GM12878 (cell line): ENCODE data around the gene ABI2. TPM values are rescaled to one million over a fixed set of nuclear protein-coding genes. Genes with fewer than 3 reads are reported as not detected.
A peak's percentile ranks its signal among the peaks of the same experiment; 100 is the strongest.
"Not testable (repeated sequence)": the region's sequence is repeated elsewhere in the genome, so short reads cannot be mapped to it uniquely, and the experiment has no call there.

Source experiments
- ATAC-seq: fragments of 200-7000 bp; cut with Tn5 transposase; 3 replicates; pipeline ENCODE4 v1.9.1; 2020; ENCODE audit warnings: mild to moderate bottlenecking, moderate library complexity
- BruUV-seq: library from RNA; stranded (reverse); fragments of 400-500 nt; replicated peaks from 2 replicates; lab custom pipeline; 2021; lab: Mats Ljungman, UMichigan
- CTCF ChIA-PET: fragments of 300-600 bp; sonication (Branson Sonifier 250); formaldehyde crosslinking; extraction: SDS; loops from one replicate; lab custom pipeline; 2021; ENCODE audit warnings: inconsistent platforms; lab: Yijun Ruan, JAX
- POLR2A ChIA-PET: fragments of 350-600 bp; formaldehyde crosslinking; extraction: SDS; loops from one replicate; lab custom pipeline; 2021; ENCODE audit warnings: inconsistent platforms; lab: Charles Lee
- RAD21 ChIA-PET: fragments of 300-600 bp; sonication (Branson Sonifier 250); formaldehyde crosslinking; loops from one replicate; lab custom pipeline; 2023; ENCODE audit warnings: antibody characterized with exemption; ENCODE audit not compliant: unreplicated experiment; lab: Charles Lee
- SMC1A ChIA-PET: fragments of 300-600 bp; sonication (Branson Sonifier 250); formaldehyde crosslinking; loops from one replicate; lab custom pipeline; 2023; ENCODE audit not compliant: unreplicated experiment, uncharacterized antibody; lab: Charles Lee
- DNase-seq: peaks from one replicate; pipeline ENCODE4 v3.0.0-alpha.2; 2011; ENCODE audit warnings: low read depth, low spot score
- FAIRE-seq: peaks from 3 replicates; lab custom pipeline; 2011; peaks lifted over from hg19 to GRCh38; lab: Jason Lieb, UNC
- H2AFZ ChIP-seq: 2 replicates; pipeline ENCODE4 v1.6.0; 2011; ENCODE audit warnings: low read depth, low read length, control low read depth; ENCODE audit not compliant: control insufficient read depth
- H3K27ac ChIP-seq: 2 replicates; pipeline ENCODE4 v1.5.1; 2011; ENCODE audit warnings: control low read depth; ENCODE audit not compliant: control insufficient read depth, insufficient read depth
- H3K27me3 ChIP-seq, 2 experiments: replicated peaks in 1 of 2; 2 replicates each; pipeline versions ENCODE4 v1.6.0 to v1.6.1; 2011; ENCODE audit warnings: low read length in 1 of 2; ENCODE audit not compliant: control insufficient read depth in 2 of 2, insufficient read depth in 2 of 2
- H3K36me3 ChIP-seq, 2 experiments: 2 replicates each; pipeline ENCODE4 v1.5.1; 2011; ENCODE audit warnings: low read length in 1 of 2; ENCODE audit not compliant: control insufficient read depth in 2 of 2, insufficient read depth in 2 of 2
- H3K4me1 ChIP-seq: 2 replicates; pipeline ENCODE4 v1.6.1; 2011; ENCODE audit warnings: mild to moderate bottlenecking, low read length, moderate library complexity, mixed read lengths; ENCODE audit not compliant: control insufficient read depth, insufficient read depth
- H3K4me2 ChIP-seq: 2 replicates; pipeline ENCODE4 v1.6.0; 2011; ENCODE audit warnings: control low read depth; ENCODE audit not compliant: control insufficient read depth, insufficient read depth
- H3K4me3 ChIP-seq: fragments of 200-600 bp; sonication (generic); 2 replicates; pipeline ENCODE4 v1.5.1; 2016
- H3K79me2 ChIP-seq: 2 replicates; pipeline ENCODE4 v1.6.0; 2011; ENCODE audit warnings: low read length; ENCODE audit not compliant: control insufficient read depth, insufficient read depth
- H3K9ac ChIP-seq: 2 replicates; pipeline ENCODE4 v1.8.0; 2011; ENCODE audit warnings: low read length, control low read depth, mixed read lengths; ENCODE audit not compliant: control insufficient read depth, insufficient read depth
- H3K9me3 ChIP-seq: replicated peaks from 3 replicates; pipeline ENCODE4 v1.5.1; 2011; ENCODE audit warnings: mild to moderate bottlenecking, low read length; ENCODE audit not compliant: control insufficient read depth, insufficient read depth
- H4K20me1 ChIP-seq: 2 replicates; pipeline ENCODE4 v1.6.0; 2011; ENCODE audit not compliant: control insufficient read depth, insufficient read depth
- ZNF622 ChIP-seq: fragments of 450-650 bp; IDR thresholded peaks from 2 replicates; pipeline ENCODE4 v1.6.1; 2017; ENCODE audit warnings: mild to moderate bottlenecking, inconsistent platforms
- WGBS: methylation state at CpG from one replicate; pipeline ENCODE4 v1.1.6; 2016; ENCODE audit warnings: low lambda C conversion rate; ENCODE audit not compliant: insufficient replicate concordance, insufficient coverage; ENCODE audit errors: missing lambda C conversion rate; 5-methylcytosine and 5-hydroxymethylcytosine counted together
- in situ Hi-C: fragments of 300-500 bp; cut with MboI; formaldehyde crosslinking; loops from 9 replicates; pipeline ENCODE4 v1.14.3; 2018; ENCODE audit warnings: mixed read lengths
- intact Hi-C: fragments of 100-400 bp; cut with micrococcal nuclease; formaldehyde crosslinking; loops from one replicate; pipeline ENCODE4 v1.14.2; 2022; ENCODE audit not compliant: unreplicated experiment
- polyA plus RNA-seq, 11 experiments: library from polyadenylated mRNA; depleted of rRNA in 4 of 11; unstranded in 6 of 11; stranded (reverse) in 5 of 11; fragments of >200 nt; fragmentation: Nextera tagmentation in 4 of 11; fragmentation: Illumina TruSeq in 1 of 11; extraction: Ambion mirVana in 4 of 11; extraction: Trizol in 1 of 11; gene quantifications; 1 replicate in 1 of 11; 2 replicates in 10 of 11; pipeline versions ENCODE4 v1.2.1 to v1.2.3, GENCODE V29; 2011 to 2016; ENCODE audit warnings: inconsistent platforms in 2 of 11, missing spikeins in 2 of 11, low read depth in 1 of 11
- total RNA-seq, 4 experiments: library from RNA; depleted of rRNA in 3 of 4; stranded (reverse); fragments of >200 nt in 3 of 4; fragmentation: Illumina TruSeq in 1 of 4; extraction: Trizol in 1 of 4; gene quantifications; 2 replicates each; pipeline versions ENCODE4 v1.2.1 to v1.2.3, GENCODE V29; 2013 to 2021
- TF ChIP-seq, protein P1 (sequence below), 3 experiments: IDR thresholded peaks in 2 of 3; conservative IDR thresholded peaks in 1 of 3; 2 replicates each; pipeline ENCODE4 v1.5.1; 2011; ENCODE audit warnings: low read depth in 3 of 3, low read length in 3 of 3, mild to moderate bottlenecking in 3 of 3, control low read depth in 2 of 3, moderate library complexity in 2 of 3, inconsistent platforms in 1 of 3, mixed read lengths in 1 of 3; ENCODE audit not compliant: control insufficient read depth in 2 of 3, insufficient read depth in 1 of 3; ENCODE audit errors: extremely low read depth in 1 of 3

The ABI2 gene
- total and polyA plus RNA-seq, 10 of the 15 experiments (the other 5 are each of a cell fraction or from before 2014, with no cell fraction given): 8.9 to 44.5 (median 30.3) TPM

DNA sequence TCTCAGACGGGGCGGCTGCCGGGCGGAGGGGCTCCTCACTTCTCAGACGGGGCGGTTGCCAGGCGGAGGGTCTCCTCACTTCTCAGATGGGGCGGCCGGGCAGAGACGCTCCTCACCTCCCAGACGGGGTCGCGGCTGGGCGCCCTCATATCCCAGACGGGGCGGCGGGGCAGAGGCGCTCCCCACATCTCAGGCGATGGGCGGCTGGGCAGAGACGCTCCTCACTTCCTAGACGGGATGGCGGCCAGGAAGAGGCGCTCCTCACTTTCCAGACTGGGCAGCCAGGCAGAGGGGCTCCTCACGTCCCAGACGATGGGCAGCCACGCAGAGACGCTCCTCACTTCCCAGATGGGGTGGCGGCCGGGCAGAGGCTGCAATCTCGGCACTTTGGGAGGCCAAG is 44.5 kb downstream of the ABI2 start:
- intact Hi-C loops, H3K27ac ChIP-seq, SMC1A ChIA-PET, H3K9ac ChIP-seq, H4K20me1 ChIP-seq, H3K4me1 ChIP-seq, H3K27me3 ChIP-seq, H3K4me3 ChIP-seq, BruUV-seq, CTCF ChIA-PET, H3K4me2 ChIP-seq, H2AFZ ChIP-seq, ATAC-seq, H3K79me2 ChIP-seq, FAIRE-seq, DNase-seq, POLR2A ChIA-PET, H3K36me3 ChIP-seq, H3K9me3 ChIP-seq, in situ Hi-C loops, RAD21 ChIA-PET: not testable (repeated sequence)
- WGBS: 95% methylated on average over 15 of the region's 31 CpGs

DNA sequence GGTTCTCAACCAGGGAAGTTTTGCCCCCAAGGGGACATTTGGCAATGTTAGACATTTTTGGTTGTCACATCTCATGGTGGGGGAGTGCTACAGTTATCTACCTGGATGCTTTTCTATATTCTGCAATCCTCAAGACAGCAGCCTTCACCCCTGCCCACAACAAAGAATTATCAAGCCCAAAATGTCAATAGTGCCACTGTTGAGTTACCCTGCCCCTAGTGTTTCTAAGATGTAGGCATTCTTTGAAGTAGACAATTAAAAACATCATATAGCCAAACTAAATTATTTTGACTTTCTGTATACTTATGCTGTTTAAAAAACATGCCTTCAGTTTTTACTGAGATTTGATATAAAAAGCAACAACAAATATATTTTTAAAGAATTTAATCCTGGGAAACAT is 48.0 kb downstream of the ABI2 start:
- Histone ChIP-seq H3K27me3 (no peaks in the 10 kb centered on the region), H4K20me1 (no peaks in the 10 kb centered on the region), H3K36me3 (no peaks in the 10 kb centered on the region; a peak in 2 of 4 replicates), H3K27ac (no peak overlapping the region), H3K9me3 (no peaks in the 10 kb centered on the region), H3K4me1 (no peaks in the 10 kb centered on the region), H3K4me2 (no peak overlapping the region), H3K4me3 (no peak overlapping the region), H3K9ac (no peak overlapping the region), H3K79me2 (no peaks in the 10 kb centered on the region), H2AFZ (no peak overlapping the region)
- in situ Hi-C loops: no loop called here
- peak; percentile 36; the same call in 2 of the 3 replicates for ATAC-seq
- BruUV-seq: no TSS peak
- FAIRE-seq: no peak
- no peak for DNase-seq
- intact Hi-C loops: no loop called here
- ChIA-PET RAD21 (interaction anchor here (1.1 kb wide), 1 partner anchor 8 kb away, joined by 3 read pairs; no protein-coding TSS in a partner anchor), CTCF (no interaction called here), SMC1A (interaction anchor here (1.1 kb wide), 1 partner anchor 151 kb away, joined by 3 read pairs; no protein-coding TSS in a partner anchor), POLR2A (no interaction called here)
- no peak for TF ChIP-seq ZNF622
- TF ChIP-seq, protein P1, sequence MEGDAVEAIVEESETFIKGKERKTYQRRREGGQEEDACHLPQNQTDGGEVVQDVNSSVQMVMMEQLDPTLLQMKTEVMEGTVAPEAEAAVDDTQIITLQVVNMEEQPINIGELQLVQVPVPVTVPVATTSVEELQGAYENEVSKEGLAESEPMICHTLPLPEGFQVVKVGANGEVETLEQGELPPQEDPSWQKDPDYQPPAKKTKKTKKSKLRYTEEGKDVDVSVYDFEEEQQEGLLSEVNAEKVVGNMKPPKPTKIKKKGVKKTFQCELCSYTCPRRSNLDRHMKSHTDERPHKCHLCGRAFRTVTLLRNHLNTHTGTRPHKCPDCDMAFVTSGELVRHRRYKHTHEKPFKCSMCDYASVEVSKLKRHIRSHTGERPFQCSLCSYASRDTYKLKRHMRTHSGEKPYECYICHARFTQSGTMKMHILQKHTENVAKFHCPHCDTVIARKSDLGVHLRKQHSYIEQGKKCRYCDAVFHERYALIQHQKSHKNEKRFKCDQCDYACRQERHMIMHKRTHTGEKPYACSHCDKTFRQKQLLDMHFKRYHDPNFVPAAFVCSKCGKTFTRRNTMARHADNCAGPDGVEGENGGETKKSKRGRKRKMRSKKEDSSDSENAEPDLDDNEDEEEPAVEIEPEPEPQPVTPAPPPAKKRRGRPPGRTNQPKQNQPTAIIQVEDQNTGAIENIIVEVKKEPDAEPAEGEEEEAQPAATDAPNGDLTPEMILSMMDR (IDR thresholded peaks at IDR 0.05 in 2 of 3, conservative IDR thresholded peaks at IDR 0.05 in 1 of 3; ENCODE audit: control insufficient read depth in 2 of 3, extremely low read depth in 1 of 3, insufficient read depth in 1 of 3, low read depth in 3 of 3, low read length in 3 of 3): peak in 1 of 3 experiments; percentile 20; a peak in 1 of 6 replicates
